WTC11 (cell line): ENCODE measurements around the gene ZBTB16. TPM values are rescaled to one million over a fixed set of nuclear protein-coding genes. Genes with fewer than 3 reads are reported as not detected.

Experiments
- ATAC-seq: fragments of 200-7000 bp; cut with Tn5 transposase; 2 replicates; pipeline ENCODE4 v1.10.0; 2021; ENCODE audit warnings: mild to moderate bottlenecking, moderate library complexity
- CTCF ChIA-PET: fragments of 300-600 bp; sonication (Branson Sonifier 250); formaldehyde crosslinking; loops from one replicate; lab custom pipeline; 2021; ENCODE audit warnings: antibody characterized with exemption; lab: Charles Lee
- POLR2A ChIA-PET: fragments of 350-600 bp; sonication (Branson Sonifier 250); formaldehyde crosslinking; loops from one replicate; lab custom pipeline; 2021; ENCODE audit warnings: antibody characterized with exemption; lab: Charles Lee
- DNase-seq: peaks from one replicate; pipeline ENCODE4 v3.0.0; 2021; ENCODE audit warnings: low spot score
- H3K27ac Mint-ChIP-seq: 2 replicates; pipeline ENCODE4 v1.8.0; 2021; ENCODE audit warnings: mixed read lengths
- H3K27me3 Mint-ChIP-seq: 2 replicates; pipeline ENCODE4 v1.8.0; 2021; ENCODE audit warnings: low read depth, mild to moderate bottlenecking, moderate library complexity, mixed read lengths
- H3K36me3 Mint-ChIP-seq: 2 replicates; pipeline ENCODE4 v1.8.0; 2021; ENCODE audit warnings: mixed read lengths
- H3K4me1 Mint-ChIP-seq: 2 replicates; pipeline ENCODE4 v1.8.0; 2022; ENCODE audit warnings: mixed read lengths
- H3K4me3 Mint-ChIP-seq: 2 replicates; pipeline ENCODE4 v1.8.0; 2021; ENCODE audit warnings: mild to moderate bottlenecking, moderate library complexity, mixed read lengths
- H3K9me3 Mint-ChIP-seq: 2 replicates; pipeline ENCODE4 v1.8.0; 2021; ENCODE audit warnings: mixed read lengths
- ATF3 ChIP-seq: sonication (generic); formaldehyde crosslinking; conservative IDR thresholded peaks from 2 replicates; pipeline ENCODE4 v1.8.1; 2022; ENCODE audit warnings: mild to moderate bottlenecking, missing genetic modification reagents
- ELF4 ChIP-seq: sonication (generic); formaldehyde crosslinking; IDR thresholded peaks from 2 replicates; pipeline ENCODE4 v1.8.1; 2022; ENCODE audit warnings: low read depth, mild to moderate bottlenecking, moderate library complexity, missing genetic modification reagents
- FOXK1 ChIP-seq: sonication (generic); formaldehyde crosslinking; IDR thresholded peaks from 2 replicates; pipeline ENCODE4 v1.8.0; 2022; ENCODE audit warnings: mild to moderate bottlenecking, moderate library complexity, missing genetic modification reagents
- IRF1 ChIP-seq: sonication (generic); formaldehyde crosslinking; IDR thresholded peaks from 2 replicates; pipeline ENCODE4 v1.8.0; 2023; ENCODE audit warnings: missing genetic modification reagents
- NR3C1 ChIP-seq: sonication (generic); formaldehyde crosslinking; conservative IDR thresholded peaks from 2 replicates; pipeline ENCODE4 v1.8.1; 2023; ENCODE audit warnings: low read depth, mild to moderate bottlenecking, missing genetic modification reagents
- TCF7 ChIP-seq: sonication (generic); formaldehyde crosslinking; IDR thresholded peaks from 2 replicates; pipeline ENCODE4 v1.8.0; 2022; ENCODE audit warnings: mild to moderate bottlenecking, low read depth, missing genetic modification reagents, moderate library complexity
- TEAD1 ChIP-seq: sonication (generic); formaldehyde crosslinking; IDR thresholded peaks from 2 replicates; pipeline ENCODE4 v1.8.0; 2022; ENCODE audit warnings: mild to moderate bottlenecking, missing genetic modification reagents
- ZBTB43 ChIP-seq: sonication (generic); formaldehyde crosslinking; IDR thresholded peaks from 2 replicates; pipeline ENCODE4 v1.8.1; 2023; ENCODE audit warnings: mild to moderate bottlenecking, missing genetic modification reagents
- ZNF281 ChIP-seq: sonication (generic); formaldehyde crosslinking; IDR thresholded peaks from 2 replicates; pipeline ENCODE4 v1.8.0; 2023; ENCODE audit warnings: mild to moderate bottlenecking, missing genetic modification reagents
- ZNF512 ChIP-seq: sonication (generic); formaldehyde crosslinking; IDR thresholded peaks from 2 replicates; pipeline ENCODE4 v1.8.1; 2022; ENCODE audit warnings: missing genetic modification reagents, borderline replicate concordance
- ZNF532 ChIP-seq: fragments of 250-450 bp; sonication (Bioruptor Pico); IDR thresholded peaks from 2 replicates; pipeline ENCODE4 v1.9.0; 2021; ENCODE audit warnings: mild to moderate bottlenecking, borderline replicate concordance
- ZNF671 ChIP-seq: fragments of 250-450 bp; sonication (Bioruptor Pico); IDR thresholded peaks from 2 replicates; pipeline ENCODE4 v1.8.0; 2021; ENCODE audit warnings: mild to moderate bottlenecking
- total RNA-seq: library from RNA; stranded (reverse); gene quantifications from 3 replicates; pipeline ENCODE4 v1.2.3, GENCODE V29; 2021

The ZBTB16 gene
- total RNA-seq, 1 experiment from 2014 or later, result 0.57 TPM

GRCh38 chr11:114116357-114116756 lies 56.8 kb downstream of the ZBTB16 start:
- ChIA-PET CTCF (no interaction called here), POLR2A (no interaction called here)
- H3K4me1 Mint-ChIP-seq, result peaks cover 4% of the 10 kb centered on the region; the same call in 1 of the 2 replicates
- no peak for TF ChIP-seq NR3C1
- TF ChIP-seq IRF1 (CRISPR knock-in tag), result no peak
- TF ChIP-seq, all 79 proteins: peak for 0
- Mint-ChIP-seq H3K36me3 (no peaks in the 10 kb centered on the region), H3K27me3 (no peaks in the 10 kb centered on the region; the same call in 1 of the 2 replicates), H3K27ac (no peak overlapping the region), H3K4me3 (no peak overlapping the region), H3K9me3 (no peaks in the 10 kb centered on the region)
- no peak for DNase-seq
- no peak for ATAC-seq

- ChIA-PET POLR2A (no interaction called here), CTCF (no interaction called here)
- Mint-ChIP-seq H3K36me3 (no peaks in the 10 kb centered on the region), H3K27me3 (no peaks in the 10 kb centered on the region; the same call in 1 of the 2 replicates), H3K4me3 (no peak overlapping the region), H3K4me1 (no peaks in the 10 kb centered on the region), H3K9me3 (no peaks in the 10 kb centered on the region), H3K27ac (no peak overlapping the region)
- DNase-seq, result no peak
- no peak for ATAC-seq
- TF ChIP-seq TEAD1 (no peak), TCF7 (CRISPR knock-in tag) (no peak), ZBTB43 (CRISPR knock-in tag) (no peak), ZNF532 (no peak), NR3C1 (no peak), ATF3 (CRISPR knock-in tag) (no peak), ZNF281 (no peak), ELF4 (CRISPR knock-in tag) (no peak), FOXK1 (CRISPR knock-in tag) (no peak), ZNF512 (CRISPR knock-in tag) (no peak), ZNF671 (no peak)
These were observed 57.3 kb downstream of the ZBTB16 start for GRCh38 chr11:114116800-114117199.
